Activated CD4-positive, alpha-beta T cell treated with anti-CD3 and anti-CD28 coated beads for 36 hours (primary cell): ENCODE measurements around the gene MED12L. TPM values are rescaled to one million over a fixed set of nuclear protein-coding genes. Genes with fewer than 3 reads are reported as not detected.

Source experiments
- ATAC-seq: fragments of 200-7000 bp; cut with Tn5 transposase; one replicate; pipeline ENCODE4 v1.10.0; 2021; ENCODE audit warnings: mild to moderate bottlenecking, moderate library complexity
- CTCF ChIA-PET: fragments of 350-600 bp; sonication (Branson Sonifier 250); formaldehyde crosslinking; loops from one replicate; lab custom pipeline; 2021; ENCODE audit warnings: antibody characterized with exemption; lab: Charles Lee
- POLR2A ChIA-PET: fragments of 350-600 bp; sonication (Branson Sonifier 250); formaldehyde crosslinking; loops from one replicate; lab custom pipeline; 2021; ENCODE audit warnings: antibody characterized with exemption, inconsistent platforms; lab: Charles Lee
- DNase-seq: peaks from one replicate; pipeline ENCODE4 v3.0.0-alpha.2; 2020
- H3K27ac Mint-ChIP-seq: one replicate; pipeline ENCODE4 v1.8.0; 2021; ENCODE audit warnings: mixed read lengths
- H3K27me3 Mint-ChIP-seq: one replicate; pipeline ENCODE4 v1.8.0; 2021; ENCODE audit warnings: mixed read lengths
- H3K36me3 Mint-ChIP-seq: one replicate; pipeline ENCODE4 v1.8.0; 2021; ENCODE audit warnings: low read depth, mixed read lengths
- H3K4me1 Mint-ChIP-seq: one replicate; pipeline ENCODE4 v1.8.0; 2021; ENCODE audit warnings: mixed read lengths
- H3K4me3 Mint-ChIP-seq: one replicate; pipeline ENCODE4 v1.8.0; 2021; ENCODE audit warnings: mild to moderate bottlenecking, moderate library complexity, mixed read lengths
- H3K9me3 Mint-ChIP-seq: one replicate; pipeline ENCODE4 v1.8.0; 2021; ENCODE audit warnings: low read depth, mixed read lengths
- intact Hi-C, 2 experiments: fragments of 100-400 bp; cut with DNase I in 1 of 2; cut with micrococcal nuclease in 1 of 2; formaldehyde crosslinking; loops; one replicate each; pipeline versions ENCODE4 v1.14.2 to v1.15.1; 2022 to 2024; cut with DNase I, micrococcal nuclease
- total RNA-seq, 2 experiments: library from RNA; stranded (reverse); gene quantifications; one replicate each; pipeline ENCODE4 v1.2.3, GENCODE V29; 2021

MED12L gene
- total RNA-seq, 2 experiments from 2014 or later: 2.4 to 3.0 TPM

- ATAC-seq (peak; percentile 86), DNase-seq (peak; percentile 56)
- CTCF ChIA-PET: interaction anchor here (0.6 to 2.8 kb wide), 12 partner anchors 10 to 364 kb away, joined by 3 to 25 read pairs (median 5); partner anchors contain the start of gene P2RY14
- POLR2A ChIA-PET: interaction anchor here (0.8 to 1.0 kb wide), 2 partner anchors 10 to 11 kb away, joined by 3 read pairs; partner anchors contain the start of gene P2RY14
- Mint-ChIP-seq H3K27ac (peak overlapping the region; percentile 53), H3K9me3 (no peaks in the 10 kb centered on the region), H3K4me1 (peaks cover 11% of the 10 kb centered on the region), H3K36me3 (no peaks in the 10 kb centered on the region), H3K27me3 (no peaks in the 10 kb centered on the region), H3K4me3 (peak overlapping the region; percentile 13)
- intact Hi-C loops: loop anchor here in 1 of 2 experiments (1.0 kb wide), 1 partner anchor 37 kb away; no protein-coding TSS in a partner anchor
These were observed 183.1 kb downstream of the MED12L start for GRCh38 chr3:151268267-151269235.

- intact Hi-C loops: no loop called here
- no peaks in the 10 kb centered on the region for H3K27me3 Mint-ChIP-seq
- H3K36me3 Mint-ChIP-seq: no peaks in the 10 kb centered on the region
- no peak for ATAC-seq
- H3K4me3 Mint-ChIP-seq: no peak overlapping the region
- ChIA-PET CTCF (no interaction called here), POLR2A (no interaction called here)
- H3K9me3 Mint-ChIP-seq: no peaks in the 10 kb centered on the region
- H3K27ac Mint-ChIP-seq: no peak overlapping the region
- H3K4me1 Mint-ChIP-seq: peaks cover 11% of the 10 kb centered on the region
- no peak for DNase-seq
These were observed 184.2 kb downstream of the MED12L start for GRCh38 chr3:151269631-151270030.

DNA sequence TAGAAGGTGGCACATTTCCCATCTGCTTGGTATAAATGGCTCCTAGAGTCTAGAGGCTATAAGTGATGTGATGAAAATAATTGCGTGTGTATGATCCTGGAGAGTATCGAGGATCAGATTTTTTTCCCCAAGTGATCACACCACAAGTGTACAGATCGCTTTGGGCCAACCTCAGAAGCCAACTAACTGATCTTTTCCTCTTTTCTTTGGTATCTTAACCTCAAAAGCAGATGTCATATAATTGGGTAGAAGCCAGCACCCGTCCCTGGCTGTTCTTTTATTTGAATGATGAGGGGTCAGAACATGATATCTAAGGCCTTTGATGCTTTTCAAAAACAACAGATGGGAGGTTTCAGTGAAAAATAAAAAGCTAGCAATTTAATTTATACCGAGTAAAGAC, 189.6 kb downstream of the MED12L start:
- Mint-ChIP-seq H3K27me3 (no peaks in the 10 kb centered on the region), H3K4me1 (peaks cover 33% of the 10 kb centered on the region), H3K4me3 (no peak overlapping the region), H3K9me3 (no peaks in the 10 kb centered on the region), H3K36me3 (no peaks in the 10 kb centered on the region), H3K27ac (no peak overlapping the region)
- ChIA-PET POLR2A (no interaction called here), CTCF (interaction anchor here (0.6 to 9.2 kb wide), 6 partner anchors 38 to 108 kb away, joined by 3 to 124 read pairs (median 4); no protein-coding TSS in a partner anchor)
- ATAC-seq: no peak
- no peak for DNase-seq
- intact Hi-C loops: no loop called here

- no peaks in the 10 kb centered on the region for H3K9me3 Mint-ChIP-seq
- H3K27ac Mint-ChIP-seq: peak overlapping the region; percentile 56
- no peak overlapping the region for H3K4me3 Mint-ChIP-seq
- POLR2A ChIA-PET: no interaction called here
- intact Hi-C loops: no loop called here
- H3K4me1 Mint-ChIP-seq: peaks cover 31% of the 10 kb centered on the region
- CTCF ChIA-PET: interaction anchor here (0.9 to 9.2 kb wide), 6 partner anchors 12 to 109 kb away, joined by 3 to 124 read pairs (median 4); no protein-coding TSS in a partner anchor
- ATAC-seq (peak; percentile 11), DNase-seq (no peak)
- H3K36me3 Mint-ChIP-seq: no peaks in the 10 kb centered on the region
- no peaks in the 10 kb centered on the region for H3K27me3 Mint-ChIP-seq
These were observed 190.7 kb downstream of the MED12L start for GRCh38 chr3:151276038-151276686.

- Mint-ChIP-seq H3K27me3 (no peaks in the 10 kb centered on the region), H3K4me1 (peaks cover 31% of the 10 kb centered on the region), H3K4me3 (no peak overlapping the region), H3K27ac (peak overlapping the region; percentile 56), H3K36me3 (no peaks in the 10 kb centered on the region), H3K9me3 (no peaks in the 10 kb centered on the region)
- POLR2A ChIA-PET: no interaction called here
- intact Hi-C loops: no loop called here
- DNase-seq (peak; percentile 48), ATAC-seq (peak; percentile 62)
- CTCF ChIA-PET: interaction anchor here (0.9 to 9.2 kb wide), 4 partner anchors 12 to 109 kb away, joined by 3 to 124 read pairs (median 4); no protein-coding TSS in a partner anchor
These were observed 191.2 kb downstream of the MED12L start for GRCh38 chr3:151276687-151277042.

- Mint-ChIP-seq H3K27me3 (no peaks in the 10 kb centered on the region), H3K4me1 (peaks cover 34% of the 10 kb centered on the region), H3K4me3 (no peak within 1 kb of the TSS), H3K36me3 (no peaks in the 10 kb centered on the region), H3K27ac (peak within 1 kb of the TSS; percentile 33), H3K9me3 (no peaks in the 10 kb centered on the region)
- ChIA-PET CTCF (interaction anchor here (0.6 to 9.2 kb wide), 14 partner anchors 8 to 144 kb away, joined by 3 to 124 read pairs (median 5); no protein-coding TSS in a partner anchor), POLR2A (interaction anchor here (1.3 kb wide), 1 partner anchor 10 kb away, joined by 3 read pairs; no protein-coding TSS in a partner anchor)
- intact Hi-C loops: loop anchor here in 1 of 2 experiments (1.0 kb wide), 1 partner anchor 51 kb away; no protein-coding TSS in a partner anchor
- ATAC-seq (peak; percentile 74), DNase-seq (no peak)
These were observed 192.8 kb downstream of the MED12L start, which contains the start of gene P2RY14 for GRCh38 chr3:151278230-151278629. Gene P2RY14 (minus strand): TSS chr3:151278542. CDS start chr3:151214316, 64,226 bp downstream.

- Mint-ChIP-seq H3K9me3 (no peaks in the 10 kb centered on the region), H3K36me3 (no peaks in the 10 kb centered on the region), H3K27me3 (no peaks in the 10 kb centered on the region), H3K4me1 (peaks cover 34% of the 10 kb centered on the region), H3K27ac (no peak overlapping the region), H3K4me3 (no peak overlapping the region)
- ATAC-seq (no peak), DNase-seq (no peak)
- POLR2A ChIA-PET: no interaction called here
- intact Hi-C loops: loop anchor here (2.0 to 5.0 kb wide), 5 partner anchors 35 to 556 kb away; partner anchors contain the start of gene GPR87 (in 1 of the 2)
- CTCF ChIA-PET: interaction anchor here (0.6 to 9.2 kb wide), 19 partner anchors 14 to 637 kb away, joined by 3 to 124 read pairs (median 4); partner anchors contain the start of gene GPR171
These were observed 196.3 kb downstream of the MED12L start for GRCh38 chr3:151281671-151282324.

DNA sequence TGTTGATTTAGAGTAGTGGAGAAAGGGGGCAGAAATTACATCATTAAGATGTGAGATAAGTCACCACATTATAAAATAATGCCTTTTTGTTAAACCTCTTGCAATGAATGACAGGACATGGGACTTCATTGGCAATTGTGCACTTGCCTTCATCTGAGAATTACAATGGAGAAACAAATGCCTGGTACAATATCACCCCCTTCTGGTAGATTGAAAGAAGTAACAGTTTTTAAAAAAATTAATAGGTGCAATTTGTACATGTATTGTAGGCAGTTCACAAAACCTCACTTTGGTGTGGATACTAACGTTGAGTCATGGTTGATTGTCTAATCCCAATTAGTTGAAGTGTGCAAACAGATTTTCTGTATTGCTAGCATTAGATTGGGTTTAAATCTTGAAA, 197.5 kb downstream of the MED12L start:
- no peaks in the 10 kb centered on the region for H3K9me3 Mint-ChIP-seq
- intact Hi-C loops: loop anchor here (1.0 to 5.0 kb wide), 8 partner anchors 34 to 554 kb away; partner anchors contain the start of gene GPR87 (in 1 of the 2)
- POLR2A ChIA-PET: no interaction called here
- H3K27ac Mint-ChIP-seq: no peak overlapping the region
- DNase-seq (no peak), ATAC-seq (peak; percentile 57)
- H3K27me3 Mint-ChIP-seq: no peaks in the 10 kb centered on the region
- no peak overlapping the region for H3K4me3 Mint-ChIP-seq
- no peaks in the 10 kb centered on the region for H3K36me3 Mint-ChIP-seq
- peaks cover 29% of the 10 kb centered on the region for H3K4me1 Mint-ChIP-seq
- CTCF ChIA-PET: interaction anchor here (0.8 to 9.2 kb wide), 20 partner anchors 15 to 636 kb away, joined by 3 to 124 read pairs (median 4); partner anchors contain the start of gene GPR171

- CTCF ChIA-PET: interaction anchor here (1.0 to 9.2 kb wide), 10 partner anchors 9 to 118 kb away, joined by 3 to 124 read pairs (median 4); partner anchors contain the start of gene GPR171
- POLR2A ChIA-PET: no interaction called here
- peaks cover 25% of the 10 kb centered on the region for H3K4me1 Mint-ChIP-seq
- no peaks in the 10 kb centered on the region for H3K9me3 Mint-ChIP-seq
- ATAC-seq (no peak), DNase-seq (no peak)
- intact Hi-C loops: loop anchor here (1.0 to 5.0 kb wide), 8 partner anchors 33 to 554 kb away; partner anchors contain the start of gene GPR87 (in 1 of the 2)
- H3K36me3 Mint-ChIP-seq: no peaks in the 10 kb centered on the region
- H3K4me3 Mint-ChIP-seq: no peak overlapping the region
- no peaks in the 10 kb centered on the region for H3K27me3 Mint-ChIP-seq
- peak overlapping the region; percentile 29 for H3K27ac Mint-ChIP-seq
These were observed 197.9 kb downstream of the MED12L start for GRCh38 chr3:151283387-151283786.

DNA sequence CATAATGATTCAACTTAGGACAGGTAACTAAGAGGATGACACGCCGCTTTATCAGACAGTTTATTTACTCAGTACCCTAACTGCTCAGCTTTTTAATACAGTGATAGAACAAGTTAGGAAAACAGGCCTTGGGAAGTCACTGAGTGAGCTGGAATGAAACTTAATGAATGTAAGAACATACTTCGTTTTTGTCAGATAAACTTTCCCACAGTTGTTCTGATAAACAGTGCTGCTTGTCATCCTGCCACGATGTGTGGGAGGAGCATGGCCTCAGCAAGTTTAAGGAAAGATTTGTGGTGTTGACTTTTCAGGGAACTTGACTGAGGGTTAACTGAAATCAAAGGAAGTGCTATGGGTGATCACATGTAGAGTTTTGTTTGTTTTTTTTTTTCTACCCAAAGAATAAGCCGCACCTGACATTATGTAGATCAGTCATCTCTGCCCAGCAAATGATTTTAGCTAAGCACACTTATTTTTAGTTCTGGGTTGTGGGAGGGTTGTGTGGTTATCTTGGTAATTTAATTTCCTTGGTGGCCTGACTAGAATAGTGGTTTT, 198.5 kb downstream of the MED12L start:
- CTCF ChIA-PET: interaction anchor here (0.7 to 6.6 kb wide), 13 partner anchors 9 to 184 kb away, joined by 3 to 62 read pairs (median 4); no protein-coding TSS in a partner anchor
- Mint-ChIP-seq H3K36me3 (no peaks in the 10 kb centered on the region), H3K27me3 (no peaks in the 10 kb centered on the region), H3K27ac (no peak overlapping the region), H3K9me3 (no peaks in the 10 kb centered on the region), H3K4me3 (no peak overlapping the region), H3K4me1 (peaks cover 19% of the 10 kb centered on the region)
- peak; percentile 70 for ATAC-seq
- intact Hi-C loops: loop anchor here (1.0 to 5.0 kb wide), 10 partner anchors 21 to 553 kb away; partner anchors contain the start of gene GPR87 (in 2 of the 2)
- DNase-seq: peak; percentile 53
- POLR2A ChIA-PET: interaction anchor here (0.6 kb wide), 1 partner anchor 81 kb away, joined by 6 read pairs; the partner anchor contains the start of gene GPR171
